AG09309 (cell line): ENCODE measurements around the gene PAFAH1B2.
A peak's percentile ranks its signal among the peaks of the same experiment; 100 is the strongest.
"Not testable (repeated sequence)": the region's sequence is repeated elsewhere in the genome, so short reads cannot be mapped to it uniquely, and the experiment has no call there.

ENCODE experiments used
- DNase-seq: peaks from one replicate; pipeline ENCODE4 v3.0.0-alpha.2; 2010; ENCODE audit warnings: low read depth
- H3K4me3 ChIP-seq: 2 replicates; pipeline ENCODE4 v1.5.1; 2011; ENCODE audit warnings: mild to moderate bottlenecking, low read depth, low read length, moderate library complexity; ENCODE audit not compliant: control insufficient read depth
- TF ChIP-seq, protein P1 (sequence below): IDR thresholded peaks from 2 replicates; pipeline ENCODE4 v1.5.1; 2011; ENCODE audit warnings: mild to moderate bottlenecking, low read depth, low read length, inconsistent platforms; ENCODE audit not compliant: insufficient read depth, control insufficient read depth; ENCODE audit errors: missing control alignments

The PAFAH1B2 gene

DNA sequence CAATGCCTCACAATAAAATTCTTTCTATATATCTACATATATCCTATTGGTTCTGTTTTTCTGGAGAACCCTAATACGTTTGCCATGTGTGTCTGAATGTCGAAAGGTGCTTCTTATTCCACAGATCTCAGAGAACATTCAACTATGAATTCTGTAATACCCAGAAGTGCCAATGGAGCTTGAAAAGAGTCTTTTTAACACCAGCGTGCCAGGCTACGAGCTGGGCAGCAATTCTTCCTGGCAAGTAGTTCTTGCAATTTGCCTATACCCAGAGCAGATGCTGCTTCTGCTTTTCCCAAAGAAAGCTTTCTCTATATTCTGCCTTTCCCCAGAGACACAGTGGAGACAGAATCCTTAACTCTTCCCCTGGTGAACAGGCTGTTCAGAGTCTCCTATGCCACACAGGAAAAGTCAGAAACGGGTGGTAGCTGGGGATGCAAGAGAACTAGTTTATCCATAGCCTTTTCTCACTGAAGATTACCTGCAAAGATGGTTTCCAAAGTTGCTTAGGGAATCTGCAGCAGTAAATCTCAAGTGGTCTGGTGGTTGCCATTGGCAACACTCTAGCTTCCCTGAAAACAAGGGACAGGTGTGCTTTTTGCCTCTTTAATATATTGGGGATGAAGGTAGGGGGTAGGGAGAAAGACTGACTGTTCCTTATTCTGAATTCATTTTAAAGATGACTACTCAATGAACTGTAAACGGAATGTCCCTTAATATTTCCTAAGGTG, 16.8 kb upstream of the PAFAH1B2 start:
- TF ChIP-seq, protein P1, sequence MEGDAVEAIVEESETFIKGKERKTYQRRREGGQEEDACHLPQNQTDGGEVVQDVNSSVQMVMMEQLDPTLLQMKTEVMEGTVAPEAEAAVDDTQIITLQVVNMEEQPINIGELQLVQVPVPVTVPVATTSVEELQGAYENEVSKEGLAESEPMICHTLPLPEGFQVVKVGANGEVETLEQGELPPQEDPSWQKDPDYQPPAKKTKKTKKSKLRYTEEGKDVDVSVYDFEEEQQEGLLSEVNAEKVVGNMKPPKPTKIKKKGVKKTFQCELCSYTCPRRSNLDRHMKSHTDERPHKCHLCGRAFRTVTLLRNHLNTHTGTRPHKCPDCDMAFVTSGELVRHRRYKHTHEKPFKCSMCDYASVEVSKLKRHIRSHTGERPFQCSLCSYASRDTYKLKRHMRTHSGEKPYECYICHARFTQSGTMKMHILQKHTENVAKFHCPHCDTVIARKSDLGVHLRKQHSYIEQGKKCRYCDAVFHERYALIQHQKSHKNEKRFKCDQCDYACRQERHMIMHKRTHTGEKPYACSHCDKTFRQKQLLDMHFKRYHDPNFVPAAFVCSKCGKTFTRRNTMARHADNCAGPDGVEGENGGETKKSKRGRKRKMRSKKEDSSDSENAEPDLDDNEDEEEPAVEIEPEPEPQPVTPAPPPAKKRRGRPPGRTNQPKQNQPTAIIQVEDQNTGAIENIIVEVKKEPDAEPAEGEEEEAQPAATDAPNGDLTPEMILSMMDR, result no peak
- DNase-seq, result no peak
- H3K4me3 ChIP-seq, result no peak overlapping the region

DNA sequence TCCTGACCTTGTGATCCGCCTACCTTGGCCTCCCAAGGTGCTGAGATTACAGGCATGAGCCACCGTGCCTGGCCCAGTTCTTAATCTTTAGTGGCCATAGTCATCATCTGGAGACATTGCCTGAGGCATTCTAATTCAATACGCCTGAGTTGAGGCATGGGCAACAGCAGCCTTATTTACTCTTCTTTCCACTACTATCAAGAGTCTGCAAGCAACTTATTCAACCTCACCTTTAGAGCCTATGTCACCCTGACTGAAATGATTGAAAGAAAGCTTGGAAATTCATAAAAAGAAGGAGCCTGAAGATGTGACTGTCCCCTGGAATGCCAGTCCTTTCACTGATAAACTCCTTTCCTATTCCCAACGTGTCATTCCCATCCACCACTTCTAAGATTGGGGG, 15.8 kb upstream of the PAFAH1B2 start:
- DNase-seq, result no peak
- H3K4me3 ChIP-seq, result no peak overlapping the region
- TF ChIP-seq, protein P1, result no peak

DNA sequence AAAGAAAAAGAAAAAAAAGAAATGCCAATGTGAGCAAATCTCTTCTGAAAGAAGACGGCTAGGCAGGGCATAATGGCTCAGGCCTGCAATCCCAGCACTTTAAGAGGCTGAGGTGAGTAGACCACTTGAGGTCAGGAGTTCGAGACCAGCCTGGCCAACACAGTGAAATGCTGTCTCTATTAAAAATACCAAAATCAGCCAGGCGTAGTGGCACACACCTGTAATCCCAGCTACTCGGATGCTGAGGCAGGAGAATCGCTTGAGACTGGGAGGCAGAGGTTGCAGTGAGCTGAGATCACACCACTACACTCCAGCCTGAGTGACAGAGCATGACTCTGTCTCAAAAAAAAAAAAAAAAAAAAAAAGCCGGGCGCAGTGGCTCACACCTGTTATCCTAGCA, 13.7 kb upstream of the PAFAH1B2 start:
- not testable (repeated sequence) for H3K4me3 ChIP-seq, DNase-seq

DNA sequence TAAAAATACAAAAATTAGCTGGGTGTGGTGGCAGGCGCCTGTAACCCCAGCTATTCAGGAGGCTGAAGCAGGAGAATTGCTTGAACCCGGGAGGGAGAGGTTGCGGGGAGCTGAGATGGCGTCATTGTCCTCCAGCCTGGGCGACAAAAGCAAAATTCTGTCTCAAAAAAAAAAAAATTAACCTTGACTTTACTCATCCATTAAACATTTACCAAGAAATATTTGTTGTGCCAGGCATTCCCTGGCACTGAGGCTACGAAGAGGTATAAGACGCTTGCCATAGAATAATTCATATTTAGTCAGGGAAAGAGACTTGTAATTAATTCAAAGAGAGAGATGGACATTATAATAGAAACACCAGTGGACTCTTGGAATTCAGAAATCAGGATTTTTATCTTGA, 13.2 kb upstream of the PAFAH1B2 start:
- no peak for DNase-seq
- TF ChIP-seq, protein P1, result no peak
- no peak overlapping the region for H3K4me3 ChIP-seq

DNA sequence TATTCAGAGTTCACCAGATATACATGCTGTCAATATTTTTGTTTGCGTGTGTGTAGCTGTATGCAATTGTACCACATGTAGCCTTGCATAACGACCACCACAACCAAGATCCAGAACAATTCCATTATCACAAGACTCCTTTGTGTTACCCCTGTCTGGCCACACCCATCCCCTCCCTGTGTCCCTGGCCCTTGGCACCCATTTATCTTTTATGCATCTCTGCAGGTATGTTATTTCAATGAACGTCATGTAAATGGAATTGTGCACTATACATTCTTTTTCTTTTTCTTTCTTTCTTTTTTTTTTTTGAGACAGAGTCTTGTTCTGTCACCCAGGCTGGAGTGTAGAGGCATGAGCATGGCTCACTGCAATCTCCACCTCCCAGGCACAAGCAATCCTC, 9.7 kb upstream of the PAFAH1B2 start:
- no peak for DNase-seq
- TF ChIP-seq, protein P1, result no peak

DNA sequence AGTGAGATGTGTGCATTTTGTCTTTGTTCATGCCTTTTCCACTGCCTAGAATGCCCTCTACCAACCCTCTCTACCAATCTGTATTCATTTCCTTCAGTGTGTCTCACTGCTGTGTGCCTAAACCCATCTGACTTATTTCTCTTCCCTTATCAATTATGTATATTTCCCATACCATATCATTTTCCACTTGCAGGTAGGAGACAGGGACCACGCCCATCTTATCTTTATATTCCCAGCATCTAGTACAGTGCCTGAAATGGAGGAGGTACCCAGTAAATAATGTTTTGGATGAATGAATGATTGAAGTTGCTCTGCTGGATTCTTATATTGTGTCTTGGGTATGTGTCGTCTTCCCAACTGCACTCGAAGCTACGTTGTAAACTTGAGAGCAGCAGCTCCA, 9.1 kb upstream of the PAFAH1B2 start:
- DNase-seq, H3K4me3 ChIP-seq: not testable (repeated sequence)

More for the DNA sequence above, 9.7 kb upstream of the PAFAH1B2 start:
- H3K4me3 ChIP-seq, result no peak overlapping the region

DNA sequence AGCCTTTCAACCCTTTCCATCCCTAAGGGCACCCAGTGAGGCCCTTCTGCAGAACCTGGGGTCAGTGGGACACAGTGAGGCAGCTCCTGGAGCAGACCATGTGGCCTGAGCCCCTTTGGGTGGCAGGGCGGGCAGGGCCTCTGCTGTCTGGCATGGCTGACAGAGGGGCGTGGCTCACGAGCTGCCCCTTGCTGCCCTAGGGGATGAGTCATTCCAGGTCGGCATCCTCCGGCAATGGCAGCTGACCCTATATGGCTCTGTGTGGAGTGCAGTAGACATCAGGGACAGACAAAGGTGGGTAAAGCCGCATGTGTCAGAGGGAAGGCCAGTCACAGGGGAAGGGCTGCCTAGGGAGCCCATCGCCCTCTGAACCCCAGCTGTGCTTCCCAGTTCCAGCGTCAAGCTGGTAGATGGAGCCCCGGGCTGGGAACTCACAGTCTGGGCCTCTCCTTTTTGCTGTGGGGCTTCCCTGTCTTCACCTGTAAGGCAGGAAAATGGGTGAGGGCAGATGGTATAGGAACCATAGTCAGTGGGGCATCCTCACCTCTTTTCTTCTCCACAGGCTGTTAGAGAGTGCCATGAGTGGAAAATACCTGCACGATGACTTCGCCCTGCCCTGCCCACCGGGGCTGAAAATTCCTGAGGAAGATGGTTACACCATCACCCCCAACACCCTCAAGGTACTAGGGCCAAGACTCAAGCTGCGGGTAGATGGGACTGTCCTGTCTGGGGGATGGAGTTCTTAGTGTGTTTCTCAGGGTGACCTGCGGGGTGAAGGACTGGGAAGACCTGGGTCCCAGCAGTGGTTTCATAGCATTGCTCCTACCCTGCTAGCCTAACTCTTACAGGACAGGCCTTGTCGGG, 6.6 kb upstream of the PAFAH1B2 start:
- DNase-seq, H3K4me3 ChIP-seq: not testable (repeated sequence)

DNA sequence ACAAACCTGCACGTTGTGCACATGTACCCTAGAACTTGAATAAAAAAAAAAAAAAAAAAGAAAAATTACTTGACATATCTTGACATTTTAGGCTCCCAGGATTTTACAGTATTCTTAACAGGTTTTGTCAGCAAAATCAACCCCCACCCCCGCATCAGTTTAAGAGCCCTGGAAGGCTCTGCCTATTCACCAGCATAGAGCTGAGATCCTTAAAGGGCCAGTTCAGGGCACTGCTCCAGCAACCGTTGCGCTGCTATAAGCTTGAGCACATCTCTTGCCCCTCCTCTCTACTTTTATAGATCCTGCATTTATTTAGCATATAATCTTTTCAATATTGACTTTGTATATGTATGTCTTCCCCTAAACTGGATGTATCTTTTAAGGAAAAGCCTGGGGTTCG, 697 bp upstream of the PAFAH1B2 start:
- TF ChIP-seq, protein P1, result no peak
- H3K4me3 ChIP-seq, result peak overlapping the region; percentile 98
- no peak for DNase-seq
